Measurements from ENCODE around the gene NUP62. TPM values are rescaled to one million over a fixed set of nuclear protein-coding genes. Genes with fewer than 3 reads are reported as not detected.

The NUP62 gene
- total RNA-seq, 1 donor from 2014 or later, result 85.9 TPM

DNA sequence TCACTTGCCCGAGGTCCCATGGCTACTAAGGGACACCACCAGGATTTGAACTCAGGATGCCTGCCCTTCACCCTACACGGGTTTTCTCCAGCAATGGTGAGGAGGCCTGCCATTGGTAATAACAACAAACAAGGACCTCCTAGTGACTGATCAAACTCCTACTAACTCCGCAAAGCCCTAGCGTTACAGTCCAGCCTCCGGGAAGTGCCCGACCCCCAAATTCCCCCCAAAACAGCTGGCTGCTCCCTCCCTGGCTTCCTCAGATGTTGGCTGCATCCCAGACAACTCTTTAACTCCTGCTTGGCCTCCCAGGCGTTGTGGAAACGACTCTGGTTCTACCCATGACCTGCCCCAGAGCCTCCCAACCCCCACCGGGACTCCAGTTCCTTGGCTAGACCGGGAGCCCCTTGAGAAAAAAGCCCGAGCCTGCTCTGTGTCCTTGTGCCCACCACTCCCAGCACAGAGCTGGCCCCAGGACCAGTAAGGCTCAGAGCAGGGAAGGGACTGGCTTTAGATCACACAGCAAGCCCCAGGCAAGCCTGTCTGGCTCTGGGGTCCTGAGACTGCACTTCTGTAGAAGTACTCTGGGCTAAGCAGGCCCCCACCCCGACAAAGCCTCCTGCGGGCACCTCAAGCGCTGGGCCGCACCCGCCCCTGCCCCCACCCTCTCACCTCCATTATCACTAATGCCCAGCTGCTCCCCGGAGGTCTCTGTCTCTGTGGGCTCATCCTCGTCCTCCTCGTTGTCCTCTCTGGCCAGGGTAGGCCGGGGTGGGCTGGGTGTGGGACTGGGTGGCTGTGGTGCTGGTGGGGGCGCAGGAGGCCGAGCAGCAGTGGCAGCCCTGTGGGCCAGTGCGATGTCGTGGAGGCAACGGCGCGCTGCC lies 56.8 kb downstream of the NUP62 start:
- H3K27me3 Mint-ChIP-seq, result no peaks in the 10 kb centered on the region
- DNase-seq (ENCODE audit: low spot score, unreplicated experiment), result no peak
- peaks cover 3% of the 10 kb centered on the region for H3K36me3 Mint-ChIP-seq (ENCODE audit: insufficient read depth)
- H3K27ac Mint-ChIP-seq, result peak overlapping the region; percentile 89
- H3K9me3 Mint-ChIP-seq (ENCODE audit: low read depth), result no peaks in the 10 kb centered on the region
- H3K4me3 Mint-ChIP-seq (ENCODE audit: low read depth), result peak overlapping the region; percentile 37
- TF ChIP-seq, protein P1, sequence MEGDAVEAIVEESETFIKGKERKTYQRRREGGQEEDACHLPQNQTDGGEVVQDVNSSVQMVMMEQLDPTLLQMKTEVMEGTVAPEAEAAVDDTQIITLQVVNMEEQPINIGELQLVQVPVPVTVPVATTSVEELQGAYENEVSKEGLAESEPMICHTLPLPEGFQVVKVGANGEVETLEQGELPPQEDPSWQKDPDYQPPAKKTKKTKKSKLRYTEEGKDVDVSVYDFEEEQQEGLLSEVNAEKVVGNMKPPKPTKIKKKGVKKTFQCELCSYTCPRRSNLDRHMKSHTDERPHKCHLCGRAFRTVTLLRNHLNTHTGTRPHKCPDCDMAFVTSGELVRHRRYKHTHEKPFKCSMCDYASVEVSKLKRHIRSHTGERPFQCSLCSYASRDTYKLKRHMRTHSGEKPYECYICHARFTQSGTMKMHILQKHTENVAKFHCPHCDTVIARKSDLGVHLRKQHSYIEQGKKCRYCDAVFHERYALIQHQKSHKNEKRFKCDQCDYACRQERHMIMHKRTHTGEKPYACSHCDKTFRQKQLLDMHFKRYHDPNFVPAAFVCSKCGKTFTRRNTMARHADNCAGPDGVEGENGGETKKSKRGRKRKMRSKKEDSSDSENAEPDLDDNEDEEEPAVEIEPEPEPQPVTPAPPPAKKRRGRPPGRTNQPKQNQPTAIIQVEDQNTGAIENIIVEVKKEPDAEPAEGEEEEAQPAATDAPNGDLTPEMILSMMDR (IDR thresholded peaks at IDR 0.05; ENCODE audit: unreplicated experiment), result no peak
- H3K4me1 Mint-ChIP-seq (ENCODE audit: low read depth), result peaks cover 11% of the 10 kb centered on the region

DNA sequence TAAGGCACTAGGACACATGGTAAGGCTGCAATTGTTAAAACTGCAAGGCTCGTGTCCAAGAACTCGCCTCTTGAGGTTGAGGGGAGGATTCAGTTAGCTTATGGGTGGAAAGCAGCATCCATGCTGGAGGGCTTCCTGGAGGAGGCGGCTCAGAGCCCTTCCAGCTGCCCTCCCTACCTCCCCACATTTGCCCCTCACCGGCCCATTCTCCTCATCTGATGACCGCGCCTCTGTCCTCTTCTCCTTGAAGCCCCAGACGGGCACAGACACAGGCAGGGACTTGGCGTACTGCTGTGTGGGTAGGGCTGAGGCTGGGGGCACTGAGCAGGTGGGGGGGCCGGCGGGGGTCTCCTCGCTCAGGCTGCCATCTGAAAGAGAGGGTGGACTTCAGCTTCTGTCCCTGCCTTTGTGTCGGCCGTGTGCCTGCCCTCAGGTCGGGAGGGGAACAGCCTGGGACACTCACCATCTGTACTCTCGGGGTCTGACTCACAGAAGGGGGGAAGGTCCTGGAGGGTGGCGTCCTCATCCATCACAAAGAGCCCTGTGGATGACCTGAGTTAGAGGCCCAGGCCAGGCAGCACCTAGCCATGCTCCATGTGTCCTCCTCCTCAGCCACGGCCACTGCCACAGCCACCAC lies 57.8 kb downstream of the NUP62 start:
- Mint-ChIP-seq H3K4me1 (ENCODE audit: low read depth) (peaks cover 14% of the 10 kb centered on the region), H3K36me3 (ENCODE audit: insufficient read depth) (peaks cover 5% of the 10 kb centered on the region), H3K27ac (peak overlapping the region; percentile 89)

DNA sequence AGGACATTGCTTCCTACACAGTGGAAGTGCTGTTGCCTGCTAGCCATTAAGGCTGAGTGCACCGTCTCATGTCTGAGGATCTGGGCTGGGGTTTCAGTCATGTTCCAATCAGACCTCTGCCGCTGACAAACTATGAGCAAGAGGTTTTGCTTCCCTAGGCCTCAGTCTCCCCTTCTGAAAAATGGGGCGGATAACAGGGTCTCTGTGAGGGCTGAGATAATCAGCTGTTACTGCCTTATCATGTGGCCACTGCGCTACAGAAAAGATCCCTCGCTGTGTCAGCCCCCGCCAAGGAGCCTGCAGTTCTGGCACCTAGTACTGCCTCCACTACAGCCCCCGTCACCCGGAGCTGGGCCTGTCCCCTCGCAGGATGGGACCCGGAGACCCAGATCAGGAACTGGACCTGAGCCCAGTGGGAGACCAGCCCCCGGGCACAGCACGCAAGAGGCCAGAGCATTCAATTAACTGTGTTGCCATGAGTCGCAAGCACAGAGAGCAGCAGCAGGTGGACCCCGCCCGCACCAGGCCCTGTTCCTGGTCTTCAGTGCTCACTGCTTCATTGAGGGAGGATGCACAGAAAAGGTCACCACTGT lies 58.9 kb downstream of the NUP62 start:
- DNase-seq (ENCODE audit: low spot score, unreplicated experiment), result no peak
- no peak overlapping the region for H3K4me3 Mint-ChIP-seq (ENCODE audit: low read depth)
- peaks cover 6% of the 10 kb centered on the region for H3K36me3 Mint-ChIP-seq (ENCODE audit: insufficient read depth)
- H3K9me3 Mint-ChIP-seq (ENCODE audit: low read depth), result no peaks in the 10 kb centered on the region
- no peak overlapping the region for H3K27ac Mint-ChIP-seq
- TF ChIP-seq, protein P1 (IDR thresholded peaks at IDR 0.05; ENCODE audit: unreplicated experiment), result no peak
- H3K27me3 Mint-ChIP-seq, result no peaks in the 10 kb centered on the region
- H3K4me1 Mint-ChIP-seq (ENCODE audit: low read depth), result peaks cover 19% of the 10 kb centered on the region

More for the DNA sequence above, 57.8 kb downstream of the NUP62 start:
- Mint-ChIP-seq H3K27me3 (no peaks in the 10 kb centered on the region), H3K4me3 (ENCODE audit: low read depth) (peak overlapping the region; percentile 37), H3K9me3 (ENCODE audit: low read depth) (no peaks in the 10 kb centered on the region)
- DNase-seq (ENCODE audit: low spot score, unreplicated experiment), result no peak
- TF ChIP-seq, protein P1 (IDR thresholded peaks at IDR 0.05; ENCODE audit: unreplicated experiment), result no peak

DNA sequence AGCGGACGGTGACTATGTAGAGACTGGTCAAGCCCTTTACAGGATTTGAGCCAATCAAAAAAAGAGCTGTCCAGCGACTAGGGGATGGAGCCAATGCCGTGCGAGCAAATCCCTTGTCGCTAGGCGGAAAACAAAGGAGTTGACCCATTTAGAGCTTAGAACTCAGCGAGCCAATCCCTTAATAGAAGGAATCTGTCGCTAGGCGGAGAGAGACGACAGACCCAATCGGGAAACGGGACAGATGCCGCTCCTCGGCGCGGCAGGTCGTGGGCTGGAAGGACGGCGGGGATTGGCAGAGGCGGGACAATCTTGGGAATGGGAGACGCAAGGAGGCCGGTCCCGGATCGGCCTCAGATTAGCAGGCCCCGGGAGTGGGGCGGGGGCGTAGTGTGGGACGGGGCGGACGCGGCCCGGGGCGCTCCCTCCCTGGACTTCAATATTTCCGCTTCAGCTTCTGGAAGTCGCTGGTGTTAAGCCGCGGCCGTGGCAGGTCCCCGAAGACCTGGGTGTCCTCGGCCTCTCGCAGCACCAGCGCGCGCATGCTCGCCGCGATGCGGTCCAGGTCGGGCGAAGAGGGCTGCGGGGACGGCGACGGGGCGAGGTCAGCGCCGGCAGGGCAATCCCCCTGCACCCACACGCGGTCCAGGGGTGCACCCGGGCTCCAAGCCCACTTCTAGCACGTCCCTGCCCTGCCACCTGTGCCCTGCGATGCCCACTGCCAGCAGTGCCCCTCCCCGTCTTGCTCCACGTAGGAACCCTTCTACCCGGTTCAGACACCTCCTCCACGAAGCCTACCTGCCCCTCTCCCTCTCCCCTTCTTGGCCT lies 59.6 kb downstream of the NUP62 start:
- peak; percentile 92 for DNase-seq (ENCODE audit: low spot score, unreplicated experiment)
- H3K9me3 Mint-ChIP-seq (ENCODE audit: low read depth), result no peaks in the 10 kb centered on the region
- H3K27ac Mint-ChIP-seq, result no peak overlapping the region
- H3K27me3 Mint-ChIP-seq, result no peaks in the 10 kb centered on the region
- TF ChIP-seq, protein P1 (IDR thresholded peaks at IDR 0.05; ENCODE audit: unreplicated experiment), result no peak
- H3K4me1 Mint-ChIP-seq (ENCODE audit: low read depth), result peaks cover 18% of the 10 kb centered on the region
- H3K4me3 Mint-ChIP-seq (ENCODE audit: low read depth), result no peak overlapping the region
- H3K36me3 Mint-ChIP-seq (ENCODE audit: insufficient read depth), result peaks cover 9% of the 10 kb centered on the region
